SK-N-SH (cell line): ENCODE measurements around the gene LHFPL4. TPM values are rescaled to one million over a fixed set of nuclear protein-coding genes. Genes with fewer than 3 reads are reported as not detected.

Experiments
- CTCF ChIA-PET: fragments of 300-600, 350-600 bp; formaldehyde crosslinking; extraction: SDS; loops from one replicate; lab custom pipeline; 2021; lab: Yijun Ruan, JAX
- POLR2A ChIA-PET: fragments of 350-600 bp; sonication (Branson Sonifier 250); formaldehyde crosslinking; extraction: SDS; loops from one replicate; lab custom pipeline; 2020; ENCODE audit warnings: antibody characterized with exemption, inconsistent platforms; lab: Yijun Ruan, JAX
- DNase-seq: peaks from one replicate; pipeline ENCODE4 v3.0.0; 2012
- H2AFZ ChIP-seq: fragments of 200-600 bp; sonication (generic); 2 replicates; pipeline ENCODE4 v1.8.1; 2016; ENCODE audit warnings: antibody characterized with exemption, mild to moderate bottlenecking, low read depth
- H3F3A ChIP-seq: fragments of 200-600 bp; sonication (generic); replicated peaks from 2 replicates; pipeline ENCODE3; 2016; ENCODE audit warnings: antibody characterized with exemption, mild to moderate bottlenecking; ENCODE audit not compliant: insufficient read depth
- H3K27ac ChIP-seq, 2 experiments: fragments of 200-500 bp in 1 of 2; fragments of 200-600 bp in 1 of 2; sonication (Bioruptor generic) in 1 of 2; sonication (generic), shearing (Covaris generic) in 1 of 2; 2 replicates each; pipeline versions ENCODE4 v1.5.1 to v1.6.1; 2014 to 2016; ENCODE audit warnings: low read depth in 2 of 2, inconsistent platforms in 1 of 2, low read length in 1 of 2, mild to moderate bottlenecking in 1 of 2, mixed read lengths in 1 of 2
- H3K27me3 ChIP-seq: fragments of 200-600 bp; sonication (generic), shearing (Covaris generic); 2 replicates; pipeline ENCODE4 v1.6.1; 2016; ENCODE audit warnings: mixed run types; ENCODE audit not compliant: insufficient read depth
- H3K36me3 ChIP-seq, 2 experiments: fragments of 200-500 bp in 1 of 2; fragments of 200-600 bp in 1 of 2; sonication (Bioruptor generic) in 1 of 2; sonication (generic) in 1 of 2; replicated peaks in 1 of 2; 2 replicates each; pipeline versions ENCODE3 to v1.5.1; 2014 to 2016; ENCODE audit warnings: low read length in 1 of 2, mild to moderate bottlenecking in 1 of 2; ENCODE audit not compliant: insufficient read depth in 2 of 2, control insufficient read depth in 1 of 2
- H3K4me1 ChIP-seq, 2 experiments: fragments of 200-500 bp in 1 of 2; fragments of 200-600 bp in 1 of 2; sonication (Bioruptor generic) in 1 of 2; sonication (generic), shearing (Covaris generic) in 1 of 2; 2 replicates each; pipeline versions ENCODE4 v1.5.1 to v1.6.1; 2014 to 2016; ENCODE audit warnings: low read depth in 1 of 2, low read length in 1 of 2, mixed run types in 1 of 2; ENCODE audit not compliant: insufficient read depth in 2 of 2, control insufficient read depth in 1 of 2
- H3K4me2 ChIP-seq: fragments of 200-600 bp; sonication (generic), shearing (Covaris generic); 2 replicates; pipeline ENCODE4 v1.6.1; 2017; ENCODE audit warnings: mixed run types
- H3K4me3 ChIP-seq, 2 experiments: fragments of 200-500 bp in 1 of 2; fragments of 200-600 bp in 1 of 2; sonication (Bioruptor generic) in 1 of 2; sonication (generic), shearing (Covaris generic) in 1 of 2; 2 replicates each; pipeline versions ENCODE4 v1.5.1 to v1.8.1; 2014 to 2016; ENCODE audit warnings: low read depth in 2 of 2, inconsistent platforms in 1 of 2, low read length in 1 of 2, mild to moderate bottlenecking in 1 of 2, mixed read lengths in 1 of 2, moderate library complexity in 1 of 2
- H3K79me2 ChIP-seq: fragments of 200-600 bp; sonication (generic); 2 replicates; pipeline ENCODE4 v1.8.1; 2017; ENCODE audit warnings: mild to moderate bottlenecking; ENCODE audit not compliant: insufficient read depth
- H3K9ac ChIP-seq: fragments of 200-600 bp; sonication (generic); 2 replicates; pipeline ENCODE4 v1.6.1; 2017; ENCODE audit warnings: mixed run types
- H3K9me2 ChIP-seq: fragments of 200-600 bp; sonication (generic); 2 replicates; pipeline ENCODE4 v1.6.1; 2017; ENCODE audit warnings: mixed run types
- H3K9me3 ChIP-seq: fragments of 200-600 bp; sonication (generic); 2 replicates; pipeline ENCODE4 v1.6.1; 2017; ENCODE audit warnings: mixed run types, mild to moderate bottlenecking, moderate library complexity
- H4K20me1 ChIP-seq: fragments of 200-600 bp; sonication (generic); 2 replicates; pipeline ENCODE4 v1.6.1; 2017; ENCODE audit warnings: mild to moderate bottlenecking, mixed run types; ENCODE audit not compliant: insufficient read depth
- CTCF ChIP-seq: fragments of 200-600 bp; sonication (generic); IDR thresholded peaks from 2 replicates; pipeline ENCODE4 v1.6.1; 2017; ENCODE audit warnings: antibody characterized with exemption, mild to moderate bottlenecking, moderate library complexity
- EP300 ChIP-seq, 2 experiments: IDR thresholded peaks; 2 replicates each; pipeline versions ENCODE4 v1.4.0 to v1.6.1; 2012; ENCODE audit warnings: borderline replicate concordance in 1 of 2, low read depth in 1 of 2, low read length in 1 of 2
- RCOR1 ChIP-seq: fragments of 150-350 bp; IDR thresholded peaks from 2 replicates; pipeline ENCODE4 v1.6.1; 2017; ENCODE audit warnings: antibody characterized with exemption, low read length
- RFX5 ChIP-seq: IDR thresholded peaks from 2 replicates; pipeline ENCODE4 v1.6.1; 2012; ENCODE audit warnings: mild to moderate bottlenecking, improper control_type of control experiment, low read length
- SMC3 ChIP-seq: IDR thresholded peaks from 2 replicates; pipeline ENCODE4 v1.6.1; 2012; ENCODE audit warnings: low read depth, low read length, improper control_type of control experiment
- YY1 ChIP-seq: IDR thresholded peaks from 2 replicates; pipeline ENCODE4 v1.4.0; 2012; ENCODE audit warnings: low read depth, mild to moderate bottlenecking
- WGBS: methylation state at CpG from one replicate; pipeline ENCODE4 v1.1.6; 2017; ENCODE audit warnings: low lambda C conversion rate; 5-methylcytosine and 5-hydroxymethylcytosine counted together
- polyA plus RNA-seq, 3 experiments: library from polyadenylated mRNA; depleted of rRNA; stranded (reverse); fragments of >200 nt; gene quantifications; 2 replicates each; pipeline ENCODE4 v1.2.3, GENCODE V29; 2012
- TF ChIP-seq, protein P1 (sequence below): IDR thresholded peaks from 2 replicates; pipeline ENCODE4; 2012
- TF ChIP-seq, protein P2 (sequence below): IDR thresholded peaks from 2 replicates; pipeline ENCODE4 v1.6.1; 2012; ENCODE audit warnings: mild to moderate bottlenecking, low read depth, low read length, moderate library complexity

The LHFPL4 gene
- polyA plus RNA-seq, 1 of the 3 experiments (the other 2 are of a cell fraction): 0.39 TPM

- H3K4me1 ChIP-seq: 0 out of 4 replicates have a peak, but pooled peaks cover 0 to 6% of the 10 kb centered on the region in 2 experiments
- peak; percentile 81 for DNase-seq
- no peak overlapping the region for H3K4me2 ChIP-seq
- H4K20me1 ChIP-seq: no peaks in the 10 kb centered on the region
- ChIA-PET POLR2A (no interaction called here), CTCF (interaction anchor here (0.9 to 1.8 kb wide), 2 partner anchors 8 to 227 kb away, joined by 3 to 4 read pairs; no protein-coding TSS in a partner anchor)
- TF ChIP-seq EP300 (IDR thresholded peaks at IDR 0.05; ENCODE audit: borderline replicate concordance in 1 of 2, low read depth in 1 of 2, low read length in 1 of 2): no peak
- TF ChIP-seq, protein P1, sequence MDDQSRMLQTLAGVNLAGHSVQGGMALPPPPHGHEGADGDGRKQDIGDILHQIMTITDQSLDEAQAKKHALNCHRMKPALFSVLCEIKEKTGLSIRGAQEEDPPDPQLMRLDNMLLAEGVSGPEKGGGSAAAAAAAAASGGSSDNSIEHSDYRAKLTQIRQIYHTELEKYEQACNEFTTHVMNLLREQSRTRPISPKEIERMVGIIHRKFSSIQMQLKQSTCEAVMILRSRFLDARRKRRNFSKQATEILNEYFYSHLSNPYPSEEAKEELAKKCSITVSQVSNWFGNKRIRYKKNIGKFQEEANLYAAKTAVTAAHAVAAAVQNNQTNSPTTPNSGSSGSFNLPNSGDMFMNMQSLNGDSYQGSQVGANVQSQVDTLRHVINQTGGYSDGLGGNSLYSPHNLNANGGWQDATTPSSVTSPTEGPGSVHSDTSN: no peak
- TF ChIP-seq, protein P2, sequence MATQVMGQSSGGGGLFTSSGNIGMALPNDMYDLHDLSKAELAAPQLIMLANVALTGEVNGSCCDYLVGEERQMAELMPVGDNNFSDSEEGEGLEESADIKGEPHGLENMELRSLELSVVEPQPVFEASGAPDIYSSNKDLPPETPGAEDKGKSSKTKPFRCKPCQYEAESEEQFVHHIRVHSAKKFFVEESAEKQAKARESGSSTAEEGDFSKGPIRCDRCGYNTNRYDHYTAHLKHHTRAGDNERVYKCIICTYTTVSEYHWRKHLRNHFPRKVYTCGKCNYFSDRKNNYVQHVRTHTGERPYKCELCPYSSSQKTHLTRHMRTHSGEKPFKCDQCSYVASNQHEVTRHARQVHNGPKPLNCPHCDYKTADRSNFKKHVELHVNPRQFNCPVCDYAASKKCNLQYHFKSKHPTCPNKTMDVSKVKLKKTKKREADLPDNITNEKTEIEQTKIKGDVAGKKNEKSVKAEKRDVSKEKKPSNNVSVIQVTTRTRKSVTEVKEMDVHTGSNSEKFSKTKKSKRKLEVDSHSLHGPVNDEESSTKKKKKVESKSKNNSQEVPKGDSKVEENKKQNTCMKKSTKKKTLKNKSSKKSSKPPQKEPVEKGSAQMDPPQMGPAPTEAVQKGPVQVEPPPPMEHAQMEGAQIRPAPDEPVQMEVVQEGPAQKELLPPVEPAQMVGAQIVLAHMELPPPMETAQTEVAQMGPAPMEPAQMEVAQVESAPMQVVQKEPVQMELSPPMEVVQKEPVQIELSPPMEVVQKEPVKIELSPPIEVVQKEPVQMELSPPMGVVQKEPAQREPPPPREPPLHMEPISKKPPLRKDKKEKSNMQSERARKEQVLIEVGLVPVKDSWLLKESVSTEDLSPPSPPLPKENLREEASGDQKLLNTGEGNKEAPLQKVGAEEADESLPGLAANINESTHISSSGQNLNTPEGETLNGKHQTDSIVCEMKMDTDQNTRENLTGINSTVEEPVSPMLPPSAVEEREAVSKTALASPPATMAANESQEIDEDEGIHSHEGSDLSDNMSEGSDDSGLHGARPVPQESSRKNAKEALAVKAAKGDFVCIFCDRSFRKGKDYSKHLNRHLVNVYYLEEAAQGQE: peak; percentile 87
- TF ChIP-seq SMC3: 0 out of 2 replicates have a peak, but pooled peaks have one; percentile 8
- no peak for TF ChIP-seq YY1
- no peak for TF ChIP-seq RCOR1
- TF ChIP-seq CTCF: peak; percentile 60
- TF ChIP-seq RFX5: no peak
- no peak overlapping the region for H3K27ac ChIP-seq
- H3K9me2 ChIP-seq: no peaks in the 10 kb centered on the region
- no peaks in the 10 kb centered on the region for H3K36me3 ChIP-seq
- 81% methylated on average over 24 of the region's 39 CpGs for WGBS
- no peak overlapping the region for H2AFZ ChIP-seq
- no peaks in the 10 kb centered on the region for H3K79me2 ChIP-seq
- H3K4me3 ChIP-seq: peak overlapping the region in 1 of 2 experiments; percentile 12; a peak in 1 of 4 replicates
- H3F3A ChIP-seq: peaks cover 4% of the 10 kb centered on the region
- H3K27me3 ChIP-seq: no peaks in the 10 kb centered on the region
- no peak overlapping the region for H3K9ac ChIP-seq
- no peaks in the 10 kb centered on the region for H3K9me3 ChIP-seq
Observed at GRCh38 chr3:9500108-9501050, 53.2 kb downstream of the LHFPL4 start.
